Keratinocyte (primary cell): ENCODE measurements around the gene MYCBP2. TPM values are rescaled to one million over a fixed set of nuclear protein-coding genes. Genes with fewer than 3 reads are reported as not detected.

Experiments
- DNase-seq: peaks from one replicate; pipeline ENCODE4 v3.0.0-alpha.2; 2011; ENCODE audit warnings: low read depth, missing footprints, low spot score
- FAIRE-seq: peaks from 2 replicates; lab custom pipeline; 2011; peaks lifted over from hg19 to GRCh38; lab: Jason Lieb, UNC
- H2AFZ ChIP-seq: 2 replicates; pipeline ENCODE4 v1.6.0; 2012; ENCODE audit warnings: low read length, control low read depth, inconsistent platforms; ENCODE audit not compliant: control insufficient read depth
- H3K27ac ChIP-seq: 2 replicates; pipeline ENCODE4 v1.5.1; 2011; ENCODE audit warnings: low read length; ENCODE audit not compliant: control insufficient read depth, insufficient read depth
- H3K27me3 ChIP-seq: 3 replicates; pipeline ENCODE4 v1.6.0; 2011; ENCODE audit warnings: low read length; ENCODE audit not compliant: control insufficient read depth, insufficient read depth; ENCODE audit errors: extremely low read depth
- H3K36me3 ChIP-seq, 2 experiments: 2 replicates in 1 of 2; 3 replicates in 1 of 2; pipeline ENCODE4 v1.5.1; 2011; ENCODE audit warnings: low read length in 2 of 2, mild to moderate bottlenecking in 1 of 2; ENCODE audit not compliant: control insufficient read depth in 2 of 2, insufficient read depth in 2 of 2; ENCODE audit errors: extremely low read depth in 1 of 2
- H3K4me1 ChIP-seq: 3 replicates; pipeline ENCODE4 v1.5.1; 2011; ENCODE audit warnings: low read length; ENCODE audit not compliant: control insufficient read depth, insufficient read depth; ENCODE audit errors: extremely low read depth
- H3K4me2 ChIP-seq: 3 replicates; pipeline ENCODE4 v1.6.0; 2011; ENCODE audit warnings: low read depth, low read length; ENCODE audit not compliant: control insufficient read depth, insufficient read depth; ENCODE audit errors: extremely low read depth
- H3K4me3 ChIP-seq, 3 experiments: fragments of 200-600 bp in 1 of 3; sonication (generic) in 1 of 3; 2 replicates in 2 of 3; 3 replicates in 1 of 3; pipeline ENCODE4 v1.5.1; 2011 to 2016; ENCODE audit warnings: low read length in 3 of 3, mild to moderate bottlenecking in 3 of 3, control low read depth in 2 of 3, inconsistent platforms in 1 of 3, low read depth in 1 of 3, mixed read lengths in 1 of 3, mixed run types in 1 of 3, moderate library complexity in 1 of 3; ENCODE audit not compliant: control insufficient read depth in 2 of 3, insufficient read depth in 2 of 3; ENCODE audit errors: extremely low read depth in 1 of 3
- H3K79me2 ChIP-seq: 2 replicates; pipeline ENCODE4 v1.6.0; 2012; ENCODE audit warnings: low read length; ENCODE audit not compliant: control insufficient read depth, insufficient read depth
- H3K9ac ChIP-seq: 3 replicates; pipeline ENCODE4 v1.6.0; 2011; ENCODE audit warnings: low read length; ENCODE audit not compliant: control insufficient read depth, insufficient read depth; ENCODE audit errors: extremely low read depth
- H3K9me1 ChIP-seq: 3 replicates; pipeline ENCODE4 v1.6.0; 2011; ENCODE audit warnings: low read length; ENCODE audit not compliant: control insufficient read depth, insufficient read depth; ENCODE audit errors: extremely low read depth
- H3K9me3 ChIP-seq: 2 replicates; pipeline ENCODE4 v1.5.1; 2012; ENCODE audit warnings: low read depth, low read length; ENCODE audit not compliant: control insufficient read depth
- H4K20me1 ChIP-seq: 3 replicates; pipeline ENCODE4 v1.6.0; 2011; ENCODE audit warnings: low read length; ENCODE audit not compliant: control insufficient read depth, insufficient read depth; ENCODE audit errors: extremely low read depth
- EZH2 ChIP-seq: IDR thresholded peaks from one replicate; pipeline ENCODE4 v1.6.1; 2012; ENCODE audit warnings: inconsistent platforms, mild to moderate bottlenecking, low read length, moderate library complexity
- dilution Hi-C: fragments of 300-500 bp; cut with MboI; formaldehyde crosslinking; loops from one replicate; pipeline ENCODE4 v1.7.0; 2020; ENCODE audit warnings: low sequenced_read_pairs; ENCODE audit not compliant: extremely low pct_ligation_motif_present
- polyA plus RNA-seq, 5 experiments: library from polyadenylated mRNA; depleted of rRNA in 3 of 5; stranded (reverse) in 3 of 5; stranded (forward) in 1 of 5; unstranded in 1 of 5; fragments of >200 nt; gene quantifications; 1 replicate in 1 of 5; 2 replicates in 3 of 5; 3 replicates in 1 of 5; pipeline versions ENCODE4 v1.2.1 to v1.2.3, GENCODE V29; 2011 to 2012; ENCODE audit warnings: missing spikeins in 2 of 5, low read depth in 1 of 5, low replicate concordance in 1 of 5
- TF ChIP-seq, protein P1 (sequence below), 3 experiments: IDR thresholded peaks in 1 of 3; conservative IDR thresholded peaks in 1 of 3; optimal IDR thresholded peaks in 1 of 3; 2 replicates in 2 of 3; 3 replicates in 1 of 3; pipeline versions ENCODE3 to v1.5.1; 2011; ENCODE audit warnings: low read length in 3 of 3, mild to moderate bottlenecking in 3 of 3, moderate library complexity in 2 of 3, control low read depth in 1 of 3, inconsistent platforms in 1 of 3; ENCODE audit not compliant: insufficient read depth in 2 of 3; ENCODE audit errors: extremely low read depth in 1 of 3

The MYCBP2 gene
- polyA plus RNA-seq, 1 donor (not counting 4 experiments of a cell fraction or from before 2014, with no cell fraction given), result 43.8 TPM

DNA sequence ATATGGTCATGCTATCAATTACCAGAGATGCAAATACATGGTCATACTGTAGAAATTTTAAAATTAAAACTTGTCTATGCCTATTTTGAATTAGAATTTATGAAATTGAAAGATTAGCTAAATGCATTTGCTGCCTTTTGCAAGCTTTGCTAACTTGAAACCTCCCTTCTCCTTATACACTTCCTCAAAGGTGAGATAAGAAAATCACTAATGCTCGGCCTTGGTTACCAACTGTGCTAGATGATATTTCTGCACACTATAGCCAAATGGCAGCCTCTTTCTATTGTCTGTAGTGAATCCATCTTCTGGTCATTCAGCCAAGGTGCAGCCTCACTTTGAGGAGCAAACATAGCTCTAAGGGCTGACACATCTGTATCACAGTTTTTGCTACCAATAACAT lies 31.1 kb upstream of the MYCBP2 start:
- Histone ChIP-seq H3K9me3 (no peaks in the 10 kb centered on the region), H3K9me1 (no peaks in the 10 kb centered on the region), H3K27ac (no peak overlapping the region), H3K9ac (no peak overlapping the region), H3K4me1 (no peaks in the 10 kb centered on the region), H2AFZ (no peak overlapping the region), H3K4me2 (no peak overlapping the region), H4K20me1 (no peaks in the 10 kb centered on the region), H3K36me3 (no peaks in the 10 kb centered on the region), H3K4me3 (no peak overlapping the region), H3K79me2 (no peaks in the 10 kb centered on the region), H3K27me3 (no peaks in the 10 kb centered on the region)
- dilution Hi-C loops, result no loop called here
- no peak for FAIRE-seq
- TF ChIP-seq, protein P1, sequence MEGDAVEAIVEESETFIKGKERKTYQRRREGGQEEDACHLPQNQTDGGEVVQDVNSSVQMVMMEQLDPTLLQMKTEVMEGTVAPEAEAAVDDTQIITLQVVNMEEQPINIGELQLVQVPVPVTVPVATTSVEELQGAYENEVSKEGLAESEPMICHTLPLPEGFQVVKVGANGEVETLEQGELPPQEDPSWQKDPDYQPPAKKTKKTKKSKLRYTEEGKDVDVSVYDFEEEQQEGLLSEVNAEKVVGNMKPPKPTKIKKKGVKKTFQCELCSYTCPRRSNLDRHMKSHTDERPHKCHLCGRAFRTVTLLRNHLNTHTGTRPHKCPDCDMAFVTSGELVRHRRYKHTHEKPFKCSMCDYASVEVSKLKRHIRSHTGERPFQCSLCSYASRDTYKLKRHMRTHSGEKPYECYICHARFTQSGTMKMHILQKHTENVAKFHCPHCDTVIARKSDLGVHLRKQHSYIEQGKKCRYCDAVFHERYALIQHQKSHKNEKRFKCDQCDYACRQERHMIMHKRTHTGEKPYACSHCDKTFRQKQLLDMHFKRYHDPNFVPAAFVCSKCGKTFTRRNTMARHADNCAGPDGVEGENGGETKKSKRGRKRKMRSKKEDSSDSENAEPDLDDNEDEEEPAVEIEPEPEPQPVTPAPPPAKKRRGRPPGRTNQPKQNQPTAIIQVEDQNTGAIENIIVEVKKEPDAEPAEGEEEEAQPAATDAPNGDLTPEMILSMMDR (optimal IDR thresholded peaks at IDR 0.05 in 1 of 3, IDR thresholded peaks at IDR 0.05 in 1 of 3, conservative IDR thresholded peaks at IDR 0.05 in 1 of 3; ENCODE audit: extremely low read depth in 1 of 3, insufficient read depth in 2 of 3, low read length in 3 of 3), result no peak
- no peak for TF ChIP-seq EZH2
- no peak for DNase-seq

DNA sequence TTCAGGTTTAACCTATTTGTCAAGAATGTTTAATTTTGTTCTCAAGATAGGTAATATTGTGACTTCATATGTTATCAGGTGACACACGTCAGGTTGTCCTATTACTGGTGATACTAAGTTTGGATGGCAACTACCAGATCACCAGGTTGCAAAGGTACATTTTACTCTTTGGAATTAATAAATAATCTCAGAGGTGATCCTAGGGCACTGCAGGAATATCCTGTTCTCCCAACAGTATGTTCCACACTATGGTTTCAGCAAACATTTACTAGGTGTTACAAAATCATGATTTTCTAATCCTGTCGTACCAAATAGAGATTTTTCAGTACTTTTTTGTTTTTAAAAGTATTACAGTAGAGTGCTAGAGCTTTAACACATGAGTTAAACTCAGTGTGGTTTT lies 29.3 kb upstream of the MYCBP2 start:
- DNase-seq, result no peak
- Histone ChIP-seq H2AFZ (no peak overlapping the region), H3K4me3 (no peak overlapping the region), H3K9ac (no peak overlapping the region), H3K9me3 (no peaks in the 10 kb centered on the region), H3K27me3 (no peaks in the 10 kb centered on the region), H3K4me2 (no peak overlapping the region), H3K79me2 (no peaks in the 10 kb centered on the region), H4K20me1 (no peaks in the 10 kb centered on the region), H3K36me3 (no peaks in the 10 kb centered on the region), H3K27ac (no peak overlapping the region), H3K4me1 (no peaks in the 10 kb centered on the region), H3K9me1 (no peaks in the 10 kb centered on the region)
- FAIRE-seq, result no peak
- dilution Hi-C loops, result no loop called here
- no peak for TF ChIP-seq EZH2
- TF ChIP-seq, protein P1 (optimal IDR thresholded peaks at IDR 0.05 in 1 of 3, IDR thresholded peaks at IDR 0.05 in 1 of 3, conservative IDR thresholded peaks at IDR 0.05 in 1 of 3; ENCODE audit: extremely low read depth in 1 of 3, insufficient read depth in 2 of 3, low read length in 3 of 3), result no peak
